HEK293T (cell line): ENCODE results near the gene PSMD9.

Experiments used
- CTBP1 ChIP-seq: fragments of 450-650 bp; IDR thresholded peaks from 2 replicates; pipeline ENCODE4 v1.6.1; 2016; ENCODE audit warnings: borderline replicate concordance
- ELF4 ChIP-seq: fragments of 450-650 bp; IDR thresholded peaks from 2 replicates; pipeline ENCODE4 v1.6.1; 2017; ENCODE audit warnings: antibody characterized with exemption
- FOXK2 ChIP-seq: fragments of 450-650 bp; IDR thresholded peaks from 2 replicates; pipeline ENCODE4 v1.6.1; 2016; ENCODE audit warnings: mild to moderate bottlenecking
- HDGF ChIP-seq: fragments of 450-650 bp; IDR thresholded peaks from 2 replicates; pipeline ENCODE4 v1.6.1; 2017; ENCODE audit warnings: antibody characterized with exemption, borderline replicate concordance
- L3MBTL2 ChIP-seq: fragments of 450-650 bp; conservative IDR thresholded peaks from 2 replicates; pipeline ENCODE4 v1.6.1; 2016; ENCODE audit warnings: mild to moderate bottlenecking
- NFRKB ChIP-seq: fragments of 450-650 bp; IDR thresholded peaks from 2 replicates; pipeline ENCODE4 v1.6.1; 2016; ENCODE audit warnings: mild to moderate bottlenecking, moderate library complexity
- SP1 ChIP-seq: fragments of 450-650 bp; IDR thresholded peaks from 2 replicates; pipeline ENCODE4 v1.6.1; 2017
- SUZ12 ChIP-seq: fragments of 450-650 bp; IDR thresholded peaks from 2 replicates; pipeline ENCODE4 v1.6.1; 2016; ENCODE audit warnings: mild to moderate bottlenecking
- TARDBP ChIP-seq: fragments of 450-650 bp; IDR thresholded peaks from 2 replicates; pipeline ENCODE4 v1.6.1; 2016
- ZNF384 ChIP-seq: fragments of 450-650 bp; IDR thresholded peaks from 2 replicates; pipeline ENCODE4 v1.6.1; 2016
- TF ChIP-seq, protein P1 (sequence below): fragments of 450-650 bp; IDR thresholded peaks from 2 replicates; pipeline ENCODE4 v1.6.1; 2016

DNA sequence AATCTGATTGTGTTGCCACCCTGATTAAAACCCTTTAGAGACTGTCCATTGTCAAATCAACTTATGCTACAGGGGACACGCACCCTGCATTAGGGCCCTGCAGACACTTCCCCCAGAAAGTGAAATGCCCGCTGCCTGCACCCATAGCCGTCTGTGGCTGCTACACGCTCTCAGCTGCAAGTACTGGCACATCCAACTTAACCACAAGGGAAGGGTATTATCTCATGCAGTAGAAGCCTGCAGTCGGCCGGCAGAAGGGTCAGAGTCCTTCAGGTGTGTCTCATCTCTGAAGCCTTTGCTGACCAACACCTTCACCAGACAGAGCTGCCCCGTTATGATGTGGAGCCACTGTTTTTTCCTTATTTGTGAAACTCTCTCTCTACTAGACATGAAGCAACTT lies 50.6 kb downstream of the PSMD9 start:
- no peak for TF ChIP-seq FOXK2
- no peak for TF ChIP-seq HDGF
- TF ChIP-seq TARDBP: no peak
- no peak for TF ChIP-seq SP1
- no peak for TF ChIP-seq CTBP1
- TF ChIP-seq, protein P1, sequence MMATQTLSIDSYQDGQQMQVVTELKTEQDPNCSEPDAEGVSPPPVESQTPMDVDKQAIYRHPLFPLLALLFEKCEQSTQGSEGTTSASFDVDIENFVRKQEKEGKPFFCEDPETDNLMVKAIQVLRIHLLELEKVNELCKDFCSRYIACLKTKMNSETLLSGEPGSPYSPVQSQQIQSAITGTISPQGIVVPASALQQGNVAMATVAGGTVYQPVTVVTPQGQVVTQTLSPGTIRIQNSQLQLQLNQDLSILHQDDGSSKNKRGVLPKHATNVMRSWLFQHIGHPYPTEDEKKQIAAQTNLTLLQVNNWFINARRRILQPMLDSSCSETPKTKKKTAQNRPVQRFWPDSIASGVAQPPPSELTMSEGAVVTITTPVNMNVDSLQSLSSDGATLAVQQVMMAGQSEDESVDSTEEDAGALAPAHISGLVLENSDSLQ: no peak
- TF ChIP-seq ZNF384: no peak
- no peak for TF ChIP-seq L3MBTL2
- no peak for TF ChIP-seq NFRKB
- TF ChIP-seq ELF4: no peak
- TF ChIP-seq SUZ12: no peak
